BE2C (cell line): ENCODE data around the gene PDE4C.

Experiments used
- DNase-seq: peaks from one replicate; pipeline ENCODE4 v3.0.0-alpha.2; 2020
- H3K27me3 ChIP-seq: fragments of 250-450 bp; sonication (Bioruptor Pico); 2 replicates; pipeline ENCODE4 v1.5.1; 2020; ENCODE audit warnings: mild to moderate bottlenecking
- H3K36me3 ChIP-seq: fragments of 250-450 bp; sonication (Bioruptor Pico); 2 replicates; pipeline ENCODE4 v1.5.1; 2020; ENCODE audit warnings: mild to moderate bottlenecking
- H3K4me1 ChIP-seq: fragments of 250-450 bp; sonication (Bioruptor Pico); 2 replicates; pipeline ENCODE4 v1.5.1; 2020
- H3K4me3 ChIP-seq: 2 replicates; pipeline ENCODE4 v1.5.1; 2011; ENCODE audit warnings: low read depth, low read length
- H3K9me3 ChIP-seq: fragments of 250-450 bp; sonication (Bioruptor Pico); 2 replicates; pipeline ENCODE4 v1.5.1; 2020
- CTCF ChIP-seq: IDR thresholded peaks from 2 replicates; pipeline ENCODE4 v1.5.1; 2012; ENCODE audit warnings: mild to moderate bottlenecking, low read depth, low read length

The PDE4C gene

GRCh38 chr19:18251587-18252369 lies 25.5 kb upstream of the PDE4C start:
- H3K9me3 ChIP-seq = no peaks in the 10 kb centered on the region
- peak; percentile 96 for TF ChIP-seq CTCF
- no peaks in the 10 kb centered on the region for H3K4me1 ChIP-seq
- peaks cover 15% of the 10 kb centered on the region for H3K27me3 ChIP-seq
- no peaks in the 10 kb centered on the region for H3K36me3 ChIP-seq
- DNase-seq = peak; percentile 67
- H3K4me3 ChIP-seq = no peak overlapping the region

- Histone ChIP-seq H3K4me1 (no peaks in the 10 kb centered on the region), H3K27me3 (peaks cover 9% of the 10 kb centered on the region), H3K36me3 (no peaks in the 10 kb centered on the region), H3K9me3 (no peaks in the 10 kb centered on the region), H3K4me3 (no peak overlapping the region)
- DNase-seq = no peak
- no peak for TF ChIP-seq CTCF
These were observed 23.6 kb upstream of the PDE4C start for GRCh38 chr19:18249834-18250233.

GRCh38 chr19:18245297-18245696 lies 19.1 kb upstream of the PDE4C start:
- H3K9me3 ChIP-seq = no peaks in the 10 kb centered on the region
- no peaks in the 10 kb centered on the region for H3K4me1 ChIP-seq
- DNase-seq = no peak
- H3K4me3 ChIP-seq = no peak overlapping the region
- TF ChIP-seq CTCF = no peak
- H3K36me3 ChIP-seq = no peaks in the 10 kb centered on the region
- no peaks in the 10 kb centered on the region for H3K27me3 ChIP-seq

GRCh38 chr19:18239303-18239702 lies 13.1 kb upstream of the PDE4C start:
- Histone ChIP-seq H3K4me1 (no peaks in the 10 kb centered on the region), H3K27me3 (peaks cover 4% of the 10 kb centered on the region; the same call in 1 of the 2 replicates), H3K9me3 (no peaks in the 10 kb centered on the region), H3K4me3 (no peak overlapping the region), H3K36me3 (no peaks in the 10 kb centered on the region)
- no peak for TF ChIP-seq CTCF
- no peak for DNase-seq

- Histone ChIP-seq H3K36me3 (no peaks in the 10 kb centered on the region), H3K4me3 (peak overlapping the region; percentile 83), H3K4me1 (peaks cover 2% of the 10 kb centered on the region; the same call in 1 of the 2 replicates), H3K9me3 (no peaks in the 10 kb centered on the region), H3K27me3 (peaks cover 11% of the 10 kb centered on the region)
- DNase-seq = no peak
- TF ChIP-seq CTCF = no peak
These were observed 8.0 kb upstream of the PDE4C start for GRCh38 chr19:18234194-18234593.

GRCh38 chr19:18233224-18233825 lies 7.1 kb upstream of the PDE4C start:
- peak overlapping the region; percentile 83 for H3K4me3 ChIP-seq
- DNase-seq = peak; percentile 56
- peaks cover 11% of the 10 kb centered on the region for H3K27me3 ChIP-seq
- H3K9me3 ChIP-seq = no peaks in the 10 kb centered on the region
- peaks cover 2% of the 10 kb centered on the region; the same call in 1 of the 2 replicates for H3K4me1 ChIP-seq
- H3K36me3 ChIP-seq = no peaks in the 10 kb centered on the region
- no peak for TF ChIP-seq CTCF
